GM23338 (cell line): ENCODE measurements around the gene CACNB2. TPM values are rescaled to one million over a fixed set of nuclear protein-coding genes. Genes with fewer than 3 reads are reported as not detected.
A peak's percentile ranks its signal among the peaks of the same experiment; 100 is the strongest.

Source experiments
- ATAC-seq: fragments of 200-7000 bp; cut with Tn5 transposase; 3 replicates; pipeline ENCODE4 v1.9.1; 2020
- DNase-seq: peaks from one replicate; pipeline ENCODE4 v3.0.0-alpha.2; 2015; ENCODE audit warnings: low spot score
- H2AFZ ChIP-seq: fragments of 200-600 bp; sonication (generic); 2 replicates; pipeline ENCODE4 v1.8.0; 2016; ENCODE audit warnings: antibody characterized with exemption, mild to moderate bottlenecking, moderate library complexity
- H3F3A ChIP-seq: fragments of 200-600 bp; sonication (generic); replicated peaks from 2 replicates; pipeline ENCODE4 v1.8.0; 2017; ENCODE audit warnings: antibody characterized with exemption, mixed run types, low read depth
- H3K27ac ChIP-seq: fragments of 200-600 bp; sonication (generic); 2 replicates; pipeline ENCODE4 v1.6.1; 2016; ENCODE audit warnings: low read depth
- H3K27me3 ChIP-seq: fragments of 200-600 bp; sonication (generic); 2 replicates; pipeline ENCODE4 v1.8.0; 2016; ENCODE audit warnings: mild to moderate bottlenecking, mixed run types, moderate library complexity; ENCODE audit not compliant: insufficient read depth
- H3K36me3 ChIP-seq: fragments of 200-600 bp; sonication (generic); 2 replicates; pipeline ENCODE4 v1.8.0; 2016; ENCODE audit warnings: mild to moderate bottlenecking; ENCODE audit not compliant: insufficient read depth
- H3K4me1 ChIP-seq: fragments of 200-600 bp; sonication (generic); 2 replicates; pipeline ENCODE4 v1.8.0; 2016; ENCODE audit warnings: mild to moderate bottlenecking, moderate library complexity; ENCODE audit not compliant: insufficient read depth
- H3K4me2 ChIP-seq: fragments of 200-600 bp; sonication (generic); 2 replicates; pipeline ENCODE4 v1.7.1; 2017; ENCODE audit warnings: mixed run types
- H3K4me3 ChIP-seq: fragments of 200-600 bp; sonication (generic); 2 replicates; pipeline ENCODE4 v1.6.1; 2016; ENCODE audit warnings: mixed run types
- H3K79me2 ChIP-seq: fragments of 200-600 bp; sonication (generic); replicated peaks from 2 replicates; pipeline ENCODE4 v1.8.0; 2017; ENCODE audit warnings: mild to moderate bottlenecking; ENCODE audit not compliant: insufficient read depth
- H3K9me2 ChIP-seq: fragments of 200-600 bp; sonication (generic); 2 replicates; pipeline ENCODE4 v1.8.0; 2017; ENCODE audit not compliant: insufficient read depth
- H4K20me1 ChIP-seq: fragments of 200-600 bp; sonication (generic); replicated peaks from 2 replicates; pipeline ENCODE4 v1.8.0; 2017; ENCODE audit warnings: mild to moderate bottlenecking; ENCODE audit not compliant: insufficient read depth
- H3K27ac Mint-ChIP-seq: 2 replicates; pipeline ENCODE4 v1.8.0; 2020; ENCODE audit warnings: inconsistent platforms, mild to moderate bottlenecking, moderate library complexity, mixed read lengths
- H3K27me3 Mint-ChIP-seq: 3 replicates; pipeline ENCODE4 v1.8.0; 2022; ENCODE audit warnings: low read depth, mild to moderate bottlenecking, moderate library complexity, mixed read lengths, inconsistent platforms; ENCODE audit not compliant: insufficient read depth, poor library complexity
- H3K36me3 Mint-ChIP-seq: 3 replicates; pipeline ENCODE4 v1.8.0; 2021; ENCODE audit warnings: low read depth, mild to moderate bottlenecking, inconsistent platforms, moderate library complexity, mixed read lengths
- H3K4me1 Mint-ChIP-seq: 3 replicates; pipeline ENCODE4 v1.8.0; 2020; ENCODE audit warnings: mild to moderate bottlenecking, inconsistent platforms, mixed read lengths
- H3K4me3 Mint-ChIP-seq: 3 replicates; pipeline ENCODE4 v1.8.0; 2021; ENCODE audit warnings: moderate library complexity, mild to moderate bottlenecking, inconsistent platforms, mixed read lengths
- H3K9me3 Mint-ChIP-seq: 3 replicates; pipeline ENCODE4 v1.8.0; 2020; ENCODE audit warnings: moderate library complexity, mild to moderate bottlenecking, inconsistent platforms, mixed read lengths
- CREB1 ChIP-seq: fragments of 250-450 bp; sonication (Bioruptor Pico); IDR thresholded peaks from 2 replicates; pipeline ENCODE4 v1.5.0; 2020; ENCODE audit warnings: low read depth, mild to moderate bottlenecking, moderate library complexity
- ETS1 ChIP-seq: IDR thresholded peaks from 2 replicates; pipeline ENCODE4 v1.6.1; 2016; ENCODE audit warnings: antibody characterized with exemption
- JUNB ChIP-seq: IDR thresholded peaks from one replicate; pipeline ENCODE4 v1.6.1; 2016; ENCODE audit warnings: antibody characterized with exemption; ENCODE audit not compliant: unreplicated experiment
- NANOG ChIP-seq: IDR thresholded peaks from 2 replicates; pipeline ENCODE4 v1.6.1; 2016; ENCODE audit warnings: antibody characterized with exemption, borderline replicate concordance
- POLR2AphosphoS5 ChIP-seq: IDR thresholded peaks from 2 replicates; pipeline ENCODE4 v1.6.1; 2016; ENCODE audit warnings: antibody characterized with exemption, low read depth
- REST ChIP-seq: IDR thresholded peaks from one replicate; pipeline ENCODE4 v1.6.1; 2018; ENCODE audit warnings: antibody characterized with exemption; ENCODE audit not compliant: unreplicated experiment
- ZNF114 ChIP-seq: fragments of 250-450 bp; sonication (Bioruptor Pico); IDR thresholded peaks from 2 replicates; pipeline ENCODE4 v1.5.0; 2020; ENCODE audit warnings: mild to moderate bottlenecking, moderate library complexity
- ZNF331 ChIP-seq: fragments of 250-450 bp; sonication (Bioruptor Pico); IDR thresholded peaks from 2 replicates; pipeline ENCODE4 v1.5.0; 2020; ENCODE audit warnings: low read depth, mild to moderate bottlenecking, moderate library complexity
- polyA plus RNA-seq: library from polyadenylated mRNA; unstranded; fragments of >200 nt; fragmentation: Nextera tagmentation; extraction: Ambion mirVana; gene quantifications from 2 replicates; pipeline ENCODE4 v1.2.1, GENCODE V29; 2016
- total RNA-seq: library from RNA; depleted of rRNA; stranded (reverse); fragments of >200 nt; shearing (Covaris generic); gene quantifications from 2 replicates; pipeline ENCODE4 v1.2.3, GENCODE V29; 2014
- TF ChIP-seq, protein P1 (sequence below), 2 experiments: fragments of 200-600 bp in 1 of 2; sonication (generic) in 1 of 2; conservative IDR thresholded peaks; 2 replicates each; pipeline versions ENCODE4 v1.5.1 to v1.6.1; 2016 to 2017; ENCODE audit warnings: antibody characterized with exemption in 2 of 2, low read depth in 2 of 2, mild to moderate bottlenecking in 2 of 2, moderate library complexity in 1 of 2

CACNB2 gene
- total and polyA plus RNA-seq, 2 experiments from 2014 or later: 5.0 to 5.9 TPM

- no peak for TF ChIP-seq ETS1
Observed at GRCh38 chr10:18423058-18423637, 282.9 kb downstream of the CACNB2 start (continued).

DNA sequence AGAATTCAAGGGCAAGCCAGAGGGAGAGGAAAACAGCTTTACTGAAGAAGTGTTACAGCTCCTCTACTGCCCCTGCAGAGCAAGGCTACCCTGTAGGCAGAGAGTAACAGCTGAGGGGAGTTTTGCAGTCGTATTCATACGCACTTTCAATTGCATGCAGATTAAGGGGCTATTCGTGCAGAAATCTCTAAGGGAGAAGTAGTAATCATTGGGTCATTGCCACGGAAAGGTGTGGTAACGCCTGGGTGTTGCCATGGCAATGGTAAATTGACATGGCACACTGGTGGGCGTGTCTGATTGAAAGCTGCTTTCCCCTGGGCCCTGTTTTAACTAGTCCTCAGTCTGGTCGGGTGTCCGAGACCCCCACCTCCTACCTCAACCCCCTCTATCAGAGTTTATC, 284.0 kb downstream of the CACNB2 start:
- Mint-ChIP-seq H3K36me3 (no peaks in the 10 kb centered on the region), H3K4me1 (peaks cover 13% of the 10 kb centered on the region; the same call in 2 of the 3 replicates), H3K27me3 (no peaks in the 10 kb centered on the region), H3K4me3 (no peak overlapping the region), H3K27ac (no peak overlapping the region), H3K9me3 (no peaks in the 10 kb centered on the region)
- no peaks in the 10 kb centered on the region for H3F3A ChIP-seq
- peak; percentile 80 for ATAC-seq
- H3K4me2 ChIP-seq: no peak overlapping the region
- no peaks in the 10 kb centered on the region for H3K36me3 ChIP-seq
- H3K79me2 ChIP-seq: no peaks in the 10 kb centered on the region
- H3K27ac ChIP-seq: no peak overlapping the region
- DNase-seq: peak; percentile 51
- no peaks in the 10 kb centered on the region for H3K27me3 ChIP-seq
- H2AFZ ChIP-seq: no peak overlapping the region
- no peaks in the 10 kb centered on the region for H3K9me2 ChIP-seq
- H3K4me3 ChIP-seq: no peak overlapping the region
- no peak for TF ChIP-seq JUNB
- TF ChIP-seq REST: no peak
- no peak for TF ChIP-seq ETS1
- TF ChIP-seq POLR2AphosphoS5: no peak
- TF ChIP-seq NANOG: no peak
- no peak for TF ChIP-seq CREB1 (CRISPR knock-in tag)
- TF ChIP-seq ZNF114: no peak
- TF ChIP-seq, protein P1, sequence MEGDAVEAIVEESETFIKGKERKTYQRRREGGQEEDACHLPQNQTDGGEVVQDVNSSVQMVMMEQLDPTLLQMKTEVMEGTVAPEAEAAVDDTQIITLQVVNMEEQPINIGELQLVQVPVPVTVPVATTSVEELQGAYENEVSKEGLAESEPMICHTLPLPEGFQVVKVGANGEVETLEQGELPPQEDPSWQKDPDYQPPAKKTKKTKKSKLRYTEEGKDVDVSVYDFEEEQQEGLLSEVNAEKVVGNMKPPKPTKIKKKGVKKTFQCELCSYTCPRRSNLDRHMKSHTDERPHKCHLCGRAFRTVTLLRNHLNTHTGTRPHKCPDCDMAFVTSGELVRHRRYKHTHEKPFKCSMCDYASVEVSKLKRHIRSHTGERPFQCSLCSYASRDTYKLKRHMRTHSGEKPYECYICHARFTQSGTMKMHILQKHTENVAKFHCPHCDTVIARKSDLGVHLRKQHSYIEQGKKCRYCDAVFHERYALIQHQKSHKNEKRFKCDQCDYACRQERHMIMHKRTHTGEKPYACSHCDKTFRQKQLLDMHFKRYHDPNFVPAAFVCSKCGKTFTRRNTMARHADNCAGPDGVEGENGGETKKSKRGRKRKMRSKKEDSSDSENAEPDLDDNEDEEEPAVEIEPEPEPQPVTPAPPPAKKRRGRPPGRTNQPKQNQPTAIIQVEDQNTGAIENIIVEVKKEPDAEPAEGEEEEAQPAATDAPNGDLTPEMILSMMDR (conservative IDR thresholded peaks at IDR 0.05; ENCODE audit: low read depth in 2 of 2): no peak
- no peak for TF ChIP-seq ZNF331 (CRISPR knock-in tag)
- H4K20me1 ChIP-seq: no peaks in the 10 kb centered on the region
- H3K4me1 ChIP-seq: peaks cover 4% of the 10 kb centered on the region; the same call in 1 of the 2 replicates
